AG04450 (cell line): ENCODE data around the gene TMEM81. TPM values are rescaled to one million over a fixed set of nuclear protein-coding genes. Genes with fewer than 3 reads are reported as not detected.

ENCODE experiments used
- CTCF ChIA-PET: fragments of 300-600, 350-600 bp; formaldehyde crosslinking; extraction: SDS; loops from one replicate; lab custom pipeline; 2022; ENCODE audit warnings: antibody characterized with exemption, inconsistent platforms; lab: Charles Lee
- POLR2A ChIA-PET: fragments of 350-600 bp; formaldehyde crosslinking; extraction: SDS; loops from one replicate; lab custom pipeline; 2021; ENCODE audit warnings: antibody characterized with exemption, inconsistent platforms; lab: Yijun Ruan, JAX
- DNase-seq: peaks from one replicate; pipeline ENCODE4 v3.0.0-alpha.2; 2011; ENCODE audit warnings: low read depth, low spot score
- H3K27ac ChIP-seq: one replicate; pipeline ENCODE4 v1.5.1; 2012; ENCODE audit warnings: low read depth, low read length, control low read depth
- H3K27me3 ChIP-seq: one replicate; pipeline ENCODE4 v1.6.0; 2012; ENCODE audit warnings: low read length; ENCODE audit not compliant: control insufficient read depth, insufficient read depth
- H3K4me3 ChIP-seq: 2 replicates; pipeline ENCODE4 v1.5.1; 2011; ENCODE audit warnings: mild to moderate bottlenecking, low read depth, low read length, control low read depth
- H3K9me3 ChIP-seq: 2 replicates; pipeline ENCODE4 v1.5.1; 2012; ENCODE audit warnings: low read length; ENCODE audit not compliant: control insufficient read depth, insufficient read depth
- polyA minus RNA-seq: library from RNA; depleted of rRNA, polyadenylated mRNA; stranded (reverse); fragments of >200 nt; gene quantifications from 2 replicates; pipeline ENCODE4 v1.2.3, GENCODE V29; 2011; rRNA and poly(A)+ RNA removed
- polyA plus RNA-seq: library from polyadenylated mRNA; depleted of rRNA; stranded (reverse); fragments of >200 nt; gene quantifications from 2 replicates; pipeline ENCODE4 v1.2.3, GENCODE V29; 2011; rRNA removed
- TF ChIP-seq, protein P1 (sequence below): IDR thresholded peaks from 2 replicates; pipeline ENCODE4 v1.5.1; 2011; ENCODE audit warnings: low read depth, low read length, control low read depth, inconsistent platforms

The TMEM81 gene, protein sequence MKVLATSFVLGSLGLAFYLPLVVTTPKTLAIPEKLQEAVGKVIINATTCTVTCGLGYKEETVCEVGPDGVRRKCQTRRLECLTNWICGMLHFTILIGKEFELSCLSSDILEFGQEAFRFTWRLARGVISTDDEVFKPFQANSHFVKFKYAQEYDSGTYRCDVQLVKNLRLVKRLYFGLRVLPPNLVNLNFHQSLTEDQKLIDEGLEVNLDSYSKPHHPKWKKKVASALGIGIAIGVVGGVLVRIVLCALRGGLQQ
- polyA plus RNA-seq (2.3 and 2.7 TPM in 2 replicates), polyA minus RNA-seq (4.2 and 6.1 TPM in 2 replicates)

DNA sequence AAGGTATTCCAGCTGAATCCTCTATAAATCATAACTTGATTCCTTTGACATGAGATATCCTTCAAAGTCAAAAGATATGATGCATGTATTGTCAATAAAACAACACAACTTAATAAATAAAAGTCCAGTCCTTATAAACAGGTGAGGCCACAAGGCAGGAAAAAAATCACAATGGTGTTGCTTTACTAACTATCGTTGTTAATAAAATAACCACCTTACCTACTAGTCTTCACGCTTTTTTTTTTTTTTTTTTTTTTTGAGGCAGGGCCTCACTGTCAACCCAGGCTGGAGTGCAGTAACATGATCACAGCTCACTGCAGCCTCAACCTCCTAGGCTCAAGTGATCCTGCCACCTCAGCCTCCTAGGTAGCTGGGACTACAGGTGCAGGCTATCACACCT, at the start of gene TMEM81:
Gene TMEM81 (minus strand): TSS at position 101 of the 400 bp plus-strand sequence. CDS start 140 bp downstream, outside the sequence.
- ChIA-PET CTCF (interaction anchor here (0.6 to 13.6 kb wide), 3 partner anchors 9 to 30 kb away, joined by 3 to 106 read pairs (median 4); no protein-coding TSS in a partner anchor), POLR2A (interaction anchor here (0.8 kb wide), 1 partner anchor 41 kb away, joined by 8 read pairs; no protein-coding TSS in a partner anchor)
- H3K27ac ChIP-seq: no peak within 1 kb of the TSS
- H3K4me3 ChIP-seq: no peak within 1 kb of the TSS
- no peak for DNase-seq
- no peaks in the 10 kb centered on the region for H3K27me3 ChIP-seq
- no peaks in the 10 kb centered on the region for H3K9me3 ChIP-seq
- TF ChIP-seq, protein P1, sequence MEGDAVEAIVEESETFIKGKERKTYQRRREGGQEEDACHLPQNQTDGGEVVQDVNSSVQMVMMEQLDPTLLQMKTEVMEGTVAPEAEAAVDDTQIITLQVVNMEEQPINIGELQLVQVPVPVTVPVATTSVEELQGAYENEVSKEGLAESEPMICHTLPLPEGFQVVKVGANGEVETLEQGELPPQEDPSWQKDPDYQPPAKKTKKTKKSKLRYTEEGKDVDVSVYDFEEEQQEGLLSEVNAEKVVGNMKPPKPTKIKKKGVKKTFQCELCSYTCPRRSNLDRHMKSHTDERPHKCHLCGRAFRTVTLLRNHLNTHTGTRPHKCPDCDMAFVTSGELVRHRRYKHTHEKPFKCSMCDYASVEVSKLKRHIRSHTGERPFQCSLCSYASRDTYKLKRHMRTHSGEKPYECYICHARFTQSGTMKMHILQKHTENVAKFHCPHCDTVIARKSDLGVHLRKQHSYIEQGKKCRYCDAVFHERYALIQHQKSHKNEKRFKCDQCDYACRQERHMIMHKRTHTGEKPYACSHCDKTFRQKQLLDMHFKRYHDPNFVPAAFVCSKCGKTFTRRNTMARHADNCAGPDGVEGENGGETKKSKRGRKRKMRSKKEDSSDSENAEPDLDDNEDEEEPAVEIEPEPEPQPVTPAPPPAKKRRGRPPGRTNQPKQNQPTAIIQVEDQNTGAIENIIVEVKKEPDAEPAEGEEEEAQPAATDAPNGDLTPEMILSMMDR: no peak

DNA sequence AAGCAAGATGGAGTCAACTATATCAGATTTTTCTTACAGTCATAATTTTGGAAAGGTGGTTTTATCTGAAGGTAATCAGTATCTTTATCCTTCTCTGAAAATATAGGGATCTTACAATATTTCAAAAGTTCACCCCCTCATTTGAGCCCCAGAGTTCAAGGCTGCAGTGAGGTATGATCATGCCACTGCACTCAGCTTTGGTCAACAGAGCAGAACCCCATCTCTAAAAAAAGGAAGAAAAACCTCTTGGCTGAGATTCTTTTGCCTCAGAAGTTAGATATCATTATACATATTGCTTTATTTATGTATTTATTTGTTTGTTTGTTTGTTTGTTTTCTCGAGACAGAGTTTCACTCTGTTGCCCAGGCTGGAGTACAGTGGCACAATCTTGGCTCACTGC, 49.0 kb upstream of the TMEM81 start:
- CTCF ChIA-PET: interaction anchor here (0.5 to 2.7 kb wide), 3 partner anchors 8 to 72 kb away, joined by 3 to 11 read pairs (median 5); no protein-coding TSS in a partner anchor
- Histone ChIP-seq H3K4me3 (no peak overlapping the region), H3K9me3 (no peaks in the 10 kb centered on the region), H3K27ac (no peak overlapping the region), H3K27me3 (no peaks in the 10 kb centered on the region)
- no peak for DNase-seq
- POLR2A ChIA-PET: no interaction called here
- TF ChIP-seq, protein P1: no peak

DNA sequence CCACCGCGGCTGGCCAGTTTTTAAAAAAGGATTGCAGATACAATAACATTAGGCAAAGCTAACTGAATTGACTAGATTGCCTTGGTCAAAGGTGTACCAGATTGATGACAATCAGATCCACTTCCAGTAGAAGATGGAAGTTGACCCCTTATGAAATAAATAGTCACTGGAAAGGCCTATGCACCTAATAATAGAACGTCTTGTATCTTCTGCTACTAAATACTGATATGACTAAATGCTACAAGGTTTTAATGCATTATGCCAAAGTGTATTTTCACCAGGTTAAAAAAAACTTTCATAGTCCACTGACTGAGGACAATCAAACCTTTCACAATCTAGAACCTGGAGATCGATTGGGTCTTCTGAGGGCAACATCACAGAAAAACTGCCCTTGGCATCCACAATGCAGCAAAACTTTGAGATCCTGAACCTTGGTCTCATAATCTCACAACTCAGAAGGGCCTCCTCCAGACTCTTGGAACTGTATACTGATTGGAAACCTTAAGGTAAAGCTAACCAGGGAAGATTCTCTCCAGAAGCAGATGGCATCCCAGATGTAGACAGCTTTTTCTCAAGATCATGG, 45.3 kb upstream of the TMEM81 start:
- ChIA-PET POLR2A (no interaction called here), CTCF (interaction anchor here (0.7 to 2.6 kb wide), 2 partner anchors 12 to 98 kb away, joined by 3 to 19 read pairs; partner anchors contain the start of gene TMCC2)
- TF ChIP-seq, protein P1: no peak
- Histone ChIP-seq H3K27me3 (no peaks in the 10 kb centered on the region), H3K27ac (no peak overlapping the region), H3K9me3 (no peaks in the 10 kb centered on the region), H3K4me3 (no peak overlapping the region)
- DNase-seq: no peak

DNA sequence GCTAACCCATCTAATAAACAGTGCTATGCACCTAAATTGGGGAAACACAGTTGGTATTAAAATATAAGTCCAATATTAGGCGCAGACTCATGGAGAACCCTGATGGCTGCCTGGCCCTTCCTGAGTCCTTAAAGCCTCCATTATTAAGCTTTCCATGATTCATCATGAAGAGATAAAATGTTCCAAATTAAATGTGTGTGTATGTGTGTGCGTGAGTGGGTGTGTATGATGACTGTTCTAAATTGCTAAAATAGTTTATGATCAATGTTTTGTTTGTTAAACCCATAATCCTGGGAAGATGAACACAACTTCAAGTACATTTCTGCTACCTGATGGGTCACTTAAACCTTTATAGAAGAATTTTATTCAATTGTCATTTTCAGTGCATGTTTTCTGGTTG, 43.8 kb upstream of the TMEM81 start:
- Histone ChIP-seq H3K27ac (no peak overlapping the region), H3K9me3 (no peaks in the 10 kb centered on the region), H3K27me3 (no peaks in the 10 kb centered on the region), H3K4me3 (no peak overlapping the region)
- TF ChIP-seq, protein P1: no peak
- DNase-seq: no peak
- ChIA-PET POLR2A (no interaction called here), CTCF (interaction anchor here (0.7 to 1.4 kb wide), 2 partner anchors 13 to 128 kb away, joined by 3 read pairs; no protein-coding TSS in a partner anchor)

DNA sequence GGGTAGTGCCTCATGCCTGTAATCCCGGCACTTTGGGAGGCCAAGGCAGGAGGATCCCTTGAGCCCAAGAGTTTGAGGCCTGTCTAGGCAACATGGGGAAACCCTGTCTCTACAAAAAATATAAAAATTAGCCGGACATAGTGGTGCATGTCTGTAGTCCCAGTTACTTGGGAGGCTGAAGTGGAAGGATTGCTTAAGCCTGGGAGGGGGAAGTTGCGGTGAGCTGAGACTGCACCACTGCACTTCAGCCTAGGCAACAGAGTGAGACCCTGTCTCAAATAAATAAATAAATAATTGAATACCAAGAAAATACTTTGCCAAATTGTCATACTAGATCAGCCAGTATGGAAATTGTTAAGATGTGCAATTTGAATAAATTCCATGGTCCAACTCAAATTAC, 43.4 kb upstream of the TMEM81 start:
- POLR2A ChIA-PET: no interaction called here
- Histone ChIP-seq H3K27me3 (no peaks in the 10 kb centered on the region), H3K4me3 (no peak overlapping the region), H3K27ac (no peak overlapping the region), H3K9me3 (no peaks in the 10 kb centered on the region)
- DNase-seq: no peak
- CTCF ChIA-PET: interaction anchor here (1.4 to 2.7 kb wide), 2 partner anchors 14 to 128 kb away, joined by 3 to 20 read pairs; no protein-coding TSS in a partner anchor
- TF ChIP-seq, protein P1: no peak
